ENCODE data around the gene GPD2. TPM values are rescaled to one million over a fixed set of nuclear protein-coding genes. Genes with fewer than 3 reads are reported as not detected.

GPD2 gene
- total RNA-seq, 4 donors from 2014 or later = 19.5 to 26.0 (median 22.5) TPM

GRCh38 chr2:156589381-156590079 is 153.4 kb downstream of the GPD2 start:
- Histone ChIP-seq H3K27ac (replicated peaks in 1 of 4) (no peak overlapping the region), H3K36me3 (peaks cover 0 to 1% (median 0%) of the 10 kb centered on the region in 4 donors), H3K4me3 (no peak overlapping the region), H3K4me1 (peaks cover 0 to 3% (median 3%) of the 10 kb centered on the region in 4 donors), H3K27me3 (no peaks in the 10 kb centered on the region), H3K9me3 (no peaks in the 10 kb centered on the region)
- DNase-seq (ENCODE audit: extremely low spot score) = no peak
- intact Hi-C loops (cut with DNase I) = loop anchor here (5.0 to 10.0 kb wide), 5 partner anchors 185 to 1215 kb away; partner anchors contain the start of gene NR4A2
- TF ChIP-seq CTCF (IDR thresholded peaks at IDR 0.05) (peak; percentile 54 to 58 (median 54)), POLR2AphosphoS5 (IDR thresholded peaks at IDR 0.05) (no peak)
- 38% methylated on average over 10 of the region's 10 CpGs for WGBS

GRCh38 chr2:156590085-156590739 is 154.0 kb downstream of the GPD2 start:
- H3K27ac ChIP-seq (replicated peaks in 1 of 4) = no peak overlapping the region
- no peak for DNase-seq (ENCODE audit: extremely low spot score)
- 59% methylated on average over 2 of the region's 2 CpGs for whole genome bisulfite sequencing
- no peak overlapping the region for H3K4me3 ChIP-seq
- no peaks in the 10 kb centered on the region for H3K36me3 ChIP-seq
- no peaks in the 10 kb centered on the region for H3K9me3 ChIP-seq
- no peak for TF ChIP-seq POLR2AphosphoS5 (IDR thresholded peaks at IDR 0.05)
- no peak for TF ChIP-seq POLR2A (IDR thresholded peaks at IDR 0.05; ENCODE audit: low read depth)
- no peak for TF ChIP-seq CTCF (IDR thresholded peaks at IDR 0.05)
- TF ChIP-seq EP300 (IDR thresholded peaks at IDR 0.05) = no peak
- intact Hi-C loops (cut with DNase I) = loop anchor here (10.0 kb wide), 2 partner anchors 185 to 605 kb away; no protein-coding TSS in a partner anchor
- H3K27me3 ChIP-seq = no peaks in the 10 kb centered on the region
- peaks cover 0 to 3% (median 3%) of the 10 kb centered on the region in 4 donors for H3K4me1 ChIP-seq

DNA sequence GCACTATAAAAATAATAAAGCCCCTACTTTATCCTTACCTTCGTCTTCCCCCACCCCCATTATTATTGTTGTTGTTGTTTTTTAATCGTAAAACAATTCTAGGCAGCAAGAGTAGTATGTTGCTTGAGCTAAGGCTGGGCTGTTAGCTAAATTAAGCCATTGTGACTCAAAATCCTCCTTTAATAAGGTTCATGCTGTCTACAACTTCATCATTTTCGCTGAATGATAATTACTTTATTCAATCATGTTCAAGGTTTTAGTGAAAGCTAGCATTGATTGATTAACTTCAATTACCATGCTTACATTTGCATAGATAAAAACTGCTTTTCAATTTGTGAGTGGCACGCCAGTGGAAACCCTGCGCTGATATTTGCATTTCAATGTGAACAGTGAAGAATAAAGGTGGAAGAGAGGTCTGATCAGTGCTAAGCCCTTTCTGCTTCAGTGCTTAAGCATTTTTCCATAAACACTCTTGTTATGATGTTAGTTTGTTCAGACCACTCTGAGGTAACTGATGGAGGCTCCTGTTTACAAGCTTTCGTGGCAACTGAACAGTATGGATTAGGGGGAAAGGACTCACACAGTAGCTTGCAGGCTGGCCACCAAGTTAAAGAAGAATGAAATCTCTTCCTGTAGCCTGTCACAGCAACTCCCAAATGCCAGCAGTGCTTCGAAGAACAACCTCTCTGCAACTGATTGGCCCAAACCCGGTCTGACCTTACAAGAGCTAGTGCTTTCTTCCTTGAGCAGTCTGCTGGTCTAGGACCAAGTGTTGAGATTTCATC is 156.8 kb downstream of the GPD2 start:
- WGBS = 84% methylated on average over 8 of the region's 8 CpGs
- peaks cover 0 to 3% (median 3%) of the 10 kb centered on the region in 4 donors for H3K4me1 ChIP-seq
- TF ChIP-seq EP300 (IDR thresholded peaks at IDR 0.05) (no peak), CTCF (IDR thresholded peaks at IDR 0.05) (no peak), POLR2AphosphoS5 (IDR thresholded peaks at IDR 0.05) (no peak), POLR2A (IDR thresholded peaks at IDR 0.05; ENCODE audit: low read depth) (no peak)
- H3K36me3 ChIP-seq = no peaks in the 10 kb centered on the region
- no peak for DNase-seq (ENCODE audit: extremely low spot score)
- H3K27me3 ChIP-seq = no peaks in the 10 kb centered on the region
- H3K4me3 ChIP-seq = no peak overlapping the region
- H3K27ac ChIP-seq (replicated peaks in 1 of 4) = no peak overlapping the region
- no peaks in the 10 kb centered on the region for H3K9me3 ChIP-seq
- intact Hi-C loops (cut with DNase I) = loop anchor here (10.0 kb wide), 2 partner anchors 188 to 602 kb away; no protein-coding TSS in a partner anchor

GRCh38 chr2:156593594-156593921 is 157.4 kb downstream of the GPD2 start:
- WGBS = 88% methylated on average over 2 of the region's 2 CpGs
- Histone ChIP-seq H3K4me1 (peaks cover 0 to 3% (median 3%) of the 10 kb centered on the region in 4 donors), H3K4me3 (no peak overlapping the region), H3K27me3 (no peaks in the 10 kb centered on the region), H3K36me3 (no peaks in the 10 kb centered on the region), H3K9me3 (no peaks in the 10 kb centered on the region), H3K27ac (replicated peaks in 1 of 4) (no peak overlapping the region)
- DNase-seq (ENCODE audit: extremely low spot score) = no peak
- intact Hi-C loops (cut with DNase I) = loop anchor here (10.0 kb wide), 2 partner anchors 189 to 601 kb away; no protein-coding TSS in a partner anchor
- TF ChIP-seq EP300 (IDR thresholded peaks at IDR 0.05) (no peak), POLR2AphosphoS5 (IDR thresholded peaks at IDR 0.05) (no peak), POLR2A (IDR thresholded peaks at IDR 0.05; ENCODE audit: low read depth) (no peak), CTCF (IDR thresholded peaks at IDR 0.05) (no peak)
